ENCODE results near the gene ANKRD40. TPM values are rescaled to one million over a fixed set of nuclear protein-coding genes. Genes with fewer than 3 reads are reported as not detected.

Gene ANKRD40
- total RNA-seq, 4 donors from 2014 or later, result 44.9 to 122 (median 80.4) TPM

- TF ChIP-seq, protein P1, sequence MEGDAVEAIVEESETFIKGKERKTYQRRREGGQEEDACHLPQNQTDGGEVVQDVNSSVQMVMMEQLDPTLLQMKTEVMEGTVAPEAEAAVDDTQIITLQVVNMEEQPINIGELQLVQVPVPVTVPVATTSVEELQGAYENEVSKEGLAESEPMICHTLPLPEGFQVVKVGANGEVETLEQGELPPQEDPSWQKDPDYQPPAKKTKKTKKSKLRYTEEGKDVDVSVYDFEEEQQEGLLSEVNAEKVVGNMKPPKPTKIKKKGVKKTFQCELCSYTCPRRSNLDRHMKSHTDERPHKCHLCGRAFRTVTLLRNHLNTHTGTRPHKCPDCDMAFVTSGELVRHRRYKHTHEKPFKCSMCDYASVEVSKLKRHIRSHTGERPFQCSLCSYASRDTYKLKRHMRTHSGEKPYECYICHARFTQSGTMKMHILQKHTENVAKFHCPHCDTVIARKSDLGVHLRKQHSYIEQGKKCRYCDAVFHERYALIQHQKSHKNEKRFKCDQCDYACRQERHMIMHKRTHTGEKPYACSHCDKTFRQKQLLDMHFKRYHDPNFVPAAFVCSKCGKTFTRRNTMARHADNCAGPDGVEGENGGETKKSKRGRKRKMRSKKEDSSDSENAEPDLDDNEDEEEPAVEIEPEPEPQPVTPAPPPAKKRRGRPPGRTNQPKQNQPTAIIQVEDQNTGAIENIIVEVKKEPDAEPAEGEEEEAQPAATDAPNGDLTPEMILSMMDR (IDR thresholded peaks at IDR 0.05; ENCODE audit: low read depth), result no peak
These were observed 15.2 kb downstream of the ANKRD40 start for GRCh38 chr17:50692448-50693035.

GRCh38 chr17:50691550-50692447, 15.9 kb downstream of the ANKRD40 start:
- TF ChIP-seq, protein P1 (IDR thresholded peaks at IDR 0.05; ENCODE audit: low read depth), result no peak

DNA sequence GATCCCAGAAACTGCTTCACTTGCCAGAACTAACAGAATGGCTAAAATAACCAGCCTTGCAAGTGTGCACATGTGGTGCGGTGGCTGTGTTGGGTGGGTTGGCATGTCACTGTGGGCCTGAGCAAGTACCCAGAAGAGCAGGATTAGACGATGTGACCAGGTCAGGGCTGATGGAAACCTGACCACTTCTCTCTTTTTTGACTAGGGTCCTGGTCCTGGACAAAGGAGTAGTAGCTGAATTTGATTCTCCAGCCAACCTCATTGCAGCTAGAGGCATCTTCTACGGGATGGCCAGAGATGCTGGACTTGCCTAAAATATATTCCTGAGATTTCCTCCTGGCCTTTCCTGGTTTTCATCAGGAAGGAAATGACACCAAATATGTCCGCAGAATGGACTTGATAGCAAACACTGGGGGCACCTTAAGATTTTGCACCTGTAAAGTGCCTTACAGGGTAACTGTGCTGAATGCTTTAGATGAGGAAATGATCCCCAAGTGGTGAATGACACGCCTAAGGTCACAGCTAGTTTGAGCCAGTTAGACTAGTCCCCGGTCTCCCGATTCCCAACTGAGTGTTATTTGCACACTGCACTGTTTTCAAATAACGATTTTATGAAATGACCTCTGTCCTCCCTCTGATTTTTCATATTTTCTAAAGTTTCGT, 16.7 kb downstream of the ANKRD40 start:
- TF ChIP-seq, protein P1 (IDR thresholded peaks at IDR 0.05; ENCODE audit: low read depth), result no peak

- TF ChIP-seq, protein P1 (IDR thresholded peaks at IDR 0.05; ENCODE audit: low read depth), result no peak
These were observed 17.5 kb downstream of the ANKRD40 start for GRCh38 chr17:50689956-50690886.

DNA sequence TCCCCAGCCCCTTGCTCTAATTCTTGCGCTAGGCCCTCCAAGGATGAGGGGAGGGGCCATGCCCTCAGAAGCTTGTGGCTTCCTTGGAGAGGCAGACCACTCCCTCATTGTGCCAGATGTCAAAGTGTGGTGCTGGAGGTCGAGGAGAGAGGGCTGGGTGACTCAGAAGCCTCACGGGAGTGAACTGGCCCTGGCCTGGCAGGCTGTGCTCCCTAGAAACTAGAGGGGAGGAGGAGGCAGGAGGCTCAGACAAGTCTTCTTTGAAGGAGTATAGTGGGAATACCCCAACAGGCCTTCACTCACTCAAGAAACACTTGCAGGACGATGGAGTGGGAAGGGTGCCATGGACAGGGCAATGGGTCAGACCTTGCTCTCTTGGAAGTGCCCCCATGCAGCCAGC, 18.5 kb downstream of the ANKRD40 start:
- TF ChIP-seq, protein P1 (IDR thresholded peaks at IDR 0.05; ENCODE audit: low read depth), result no peak

DNA sequence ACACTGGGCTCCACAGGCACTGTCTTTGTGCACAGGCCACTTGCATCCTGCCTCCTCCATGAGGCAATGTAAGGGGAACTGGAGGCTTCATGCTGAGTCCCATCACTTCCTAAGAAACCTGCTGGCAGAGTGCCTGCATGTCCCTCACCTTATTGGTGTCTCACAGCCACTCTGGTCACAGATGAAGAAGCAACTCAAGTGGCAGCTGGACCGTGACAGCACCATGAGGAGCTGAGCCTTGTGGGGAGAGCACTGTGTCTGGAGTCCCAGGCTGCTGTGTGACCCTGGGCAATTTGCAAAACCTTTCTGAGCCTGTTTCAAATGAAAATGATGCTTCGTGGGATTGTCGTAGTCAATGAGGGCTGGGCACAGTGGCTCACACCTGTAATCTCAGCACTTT, 19.5 kb downstream of the ANKRD40 start:
- TF ChIP-seq, protein P1 (IDR thresholded peaks at IDR 0.05; ENCODE audit: low read depth), result no peak
